ENCODE data around the gene YBX3.
A peak's percentile ranks its signal among the peaks of the same experiment; 100 is the strongest.

YBX3 gene

GRCh38 chr12:10721651-10722501, 1.2 kb downstream of the YBX3 start:
- DNase-seq, result peak; percentile 96 to 98

GRCh38 chr12:10720974-10721650, 2.0 kb downstream of the YBX3 start:
- no peak for DNase-seq

GRCh38 chr12:10719482-10719881, 3.6 kb downstream of the YBX3 start:
- DNase-seq, result no peak

- peak in 1 of 2 donors; percentile 23 for DNase-seq
These were observed 4.8 kb downstream of the YBX3 start for GRCh38 chr12:10718279-10718821.

GRCh38 chr12:10717410-10717809, 5.7 kb downstream of the YBX3 start:
- no peak for DNase-seq

GRCh38 chr12:10716704-10717315, 6.3 kb downstream of the YBX3 start:
- DNase-seq, result no peak

- DNase-seq, result no peak
These were observed 6.8 kb downstream of the YBX3 start for GRCh38 chr12:10716277-10716676.

GRCh38 chr12:10715491-10715890, 7.6 kb downstream of the YBX3 start:
- DNase-seq, result no peak

- DNase-seq, result no peak
These were observed 13.3 kb downstream of the YBX3 start for GRCh38 chr12:10709808-10710207.

GRCh38 chr12:10708862-10709261, 14.3 kb downstream of the YBX3 start:
- DNase-seq, result no peak

GRCh38 chr12:10705655-10706054, 17.5 kb downstream of the YBX3 start:
- DNase-seq, result no peak

- DNase-seq, result no peak
These were observed 21.3 kb downstream of the YBX3 start for GRCh38 chr12:10701843-10702242.

GRCh38 chr12:10701131-10701681, 21.9 kb downstream of the YBX3 start:
- DNase-seq, result no peak

GRCh38 chr12:10700581-10700980, 22.5 kb downstream of the YBX3 start:
- DNase-seq, result no peak

GRCh38 chr12:10697862-10698261, 25.3 kb downstream of the YBX3 start:
- DNase-seq, result no peak

GRCh38 chr12:10697156-10697555, 26.0 kb downstream of the YBX3 start:
- DNase-seq, result no peak

- DNase-seq, result no peak
These were observed 32.2 kb downstream of the YBX3 start for GRCh38 chr12:10690906-10691305.

- no peak for DNase-seq
These were observed 34.0 kb downstream of the YBX3 start for GRCh38 chr12:10689146-10689545.

- no peak for DNase-seq
These were observed 35.1 kb downstream of the YBX3 start for GRCh38 chr12:10688042-10688441.

GRCh38 chr12:10673659-10674384, 49.3 kb downstream of the YBX3 start, which contains the start of gene STYK1:
Gene STYK1, minus strand, starts transcription at chr12:10674052. Its CDS starts 39,434 bp downstream, at chr12:10634618.
- peak in 1 of 2 donors; percentile 26 for DNase-seq

GRCh38 chr12:10672231-10672868, 50.8 kb downstream of the YBX3 start:
- DNase-seq, result no peak

- DNase-seq, result no peak
These were observed 53.6 kb downstream of the YBX3 start for GRCh38 chr12:10669533-10669932.
